ENCODE measurements around the gene SEH1L. TPM values are rescaled to one million over a fixed set of nuclear protein-coding genes. Genes with fewer than 3 reads are reported as not detected.
A peak's percentile ranks its signal among the peaks of the same experiment; 100 is the strongest.
"Not testable (repeated sequence)": the region's sequence is repeated elsewhere in the genome, so short reads cannot be mapped to it uniquely, and the experiment has no call there.

The SEH1L gene
- total RNA-seq, 1 donor from 2014 or later = 115 TPM

GRCh38 chr18:12990967-12991820, 43.4 kb downstream of the SEH1L start, which contains the start of gene CEP192:
TSS of gene CEP192 (plus strand) at chr18:12991362. CDS start at chr18:12999425, 8,063 bp downstream.
- Mint-ChIP-seq H3K4me1 (ENCODE audit: low read depth) (peaks cover 31% of the 10 kb centered on the region), H3K27ac (peak within 1 kb of the TSS; percentile 98), H3K4me3 (ENCODE audit: low read depth) (peak within 1 kb of the TSS; percentile 97), H3K27me3 (ENCODE audit: low read depth) (no peaks in the 10 kb centered on the region), H3K36me3 (ENCODE audit: low read depth) (peaks cover 16% of the 10 kb centered on the region), H3K9me3 (no peaks in the 10 kb centered on the region)
- peak; percentile 98 for DNase-seq (ENCODE audit: low spot score)
- intact Hi-C loops (cut with micrococcal nuclease) = loop anchor here (1.0 to 5.0 kb wide), 4 partner anchors 43 to 614 kb away; partner anchors contain the start of genes AFG3L2, CEP76, PSMG2 and SEH1L

- Mint-ChIP-seq H3K4me1 (ENCODE audit: low read depth) (peaks cover 31% of the 10 kb centered on the region), H3K27ac (peak overlapping the region; percentile 98), H3K27me3 (ENCODE audit: low read depth) (no peaks in the 10 kb centered on the region), H3K9me3 (no peaks in the 10 kb centered on the region), H3K4me3 (ENCODE audit: low read depth) (peak overlapping the region; percentile 97), H3K36me3 (ENCODE audit: low read depth) (peaks cover 14% of the 10 kb centered on the region)
- no peak for DNase-seq (ENCODE audit: low spot score)
- intact Hi-C loops (cut with micrococcal nuclease) = loop anchor here (1.0 to 5.0 kb wide), 4 partner anchors 43 to 614 kb away; partner anchors contain the start of genes AFG3L2, CEP76, PSMG2 and SEH1L
Measured at GRCh38 chr18:12991821-12992179, 44.0 kb downstream of the SEH1L start.

GRCh38 chr18:12993439-12993838, 45.6 kb downstream of the SEH1L start:
- intact Hi-C loops (cut with micrococcal nuclease) = loop anchor here (5.0 kb wide), 1 partner anchor 59 kb away; no protein-coding TSS in a partner anchor
- no peaks in the 10 kb centered on the region for H3K27me3 Mint-ChIP-seq (ENCODE audit: low read depth)
- no peaks in the 10 kb centered on the region for H3K9me3 Mint-ChIP-seq
- no peak overlapping the region for H3K27ac Mint-ChIP-seq
- H3K4me1 Mint-ChIP-seq (ENCODE audit: low read depth) = peaks cover 37% of the 10 kb centered on the region
- no peak overlapping the region for H3K4me3 Mint-ChIP-seq (ENCODE audit: low read depth)
- no peak for DNase-seq (ENCODE audit: low spot score)
- peaks cover 11% of the 10 kb centered on the region for H3K36me3 Mint-ChIP-seq (ENCODE audit: low read depth)

GRCh38 chr18:12995424-12995823, 47.6 kb downstream of the SEH1L start:
- Mint-ChIP-seq H3K27me3 (ENCODE audit: low read depth) (no peaks in the 10 kb centered on the region), H3K4me1 (ENCODE audit: low read depth) (peaks cover 34% of the 10 kb centered on the region), H3K27ac (no peak overlapping the region), H3K4me3 (ENCODE audit: low read depth) (no peak overlapping the region), H3K36me3 (ENCODE audit: low read depth) (peaks cover 25% of the 10 kb centered on the region), H3K9me3 (no peaks in the 10 kb centered on the region)
- intact Hi-C loops (cut with micrococcal nuclease) = no loop called here
- no peak for DNase-seq (ENCODE audit: low spot score)

GRCh38 chr18:12995952-12996477, 48.2 kb downstream of the SEH1L start:
- no peak for DNase-seq (ENCODE audit: low spot score)
- H3K9me3 Mint-ChIP-seq = no peaks in the 10 kb centered on the region
- peaks cover 27% of the 10 kb centered on the region for H3K36me3 Mint-ChIP-seq (ENCODE audit: low read depth)
- H3K4me1 Mint-ChIP-seq (ENCODE audit: low read depth) = peaks cover 33% of the 10 kb centered on the region
- intact Hi-C loops (cut with micrococcal nuclease) = no loop called here
- H3K4me3 Mint-ChIP-seq (ENCODE audit: low read depth) = no peak overlapping the region
- H3K27ac Mint-ChIP-seq = no peak overlapping the region
- no peaks in the 10 kb centered on the region for H3K27me3 Mint-ChIP-seq (ENCODE audit: low read depth)

- H3K9me3 Mint-ChIP-seq = no peaks in the 10 kb centered on the region
- intact Hi-C loops (cut with micrococcal nuclease) = no loop called here
- no peak overlapping the region for H3K27ac Mint-ChIP-seq
- peaks cover 33% of the 10 kb centered on the region for H3K4me1 Mint-ChIP-seq (ENCODE audit: low read depth)
- H3K36me3 Mint-ChIP-seq (ENCODE audit: low read depth) = peaks cover 24% of the 10 kb centered on the region
- no peak for DNase-seq (ENCODE audit: low spot score)
- H3K27me3 Mint-ChIP-seq (ENCODE audit: low read depth) = no peaks in the 10 kb centered on the region
- H3K4me3 Mint-ChIP-seq (ENCODE audit: low read depth) = no peak overlapping the region
Measured at GRCh38 chr18:12996661-12997292, 49.0 kb downstream of the SEH1L start.

- H3K9me3 Mint-ChIP-seq; H3K27me3 Mint-ChIP-seq (ENCODE audit: low read depth); H3K4me3 Mint-ChIP-seq (ENCODE audit: low read depth); intact Hi-C loops (cut with micrococcal nuclease); H3K27ac Mint-ChIP-seq; DNase-seq (ENCODE audit: low spot score): not testable (repeated sequence)
- Mint-ChIP-seq H3K36me3 (ENCODE audit: low read depth) (peaks cover 21% of the 10 kb centered on the region), H3K4me1 (ENCODE audit: low read depth) (peaks cover 29% of the 10 kb centered on the region)
Measured at GRCh38 chr18:12997330-12997729, 49.5 kb downstream of the SEH1L start.

GRCh38 chr18:12998332-12999060, 50.7 kb downstream of the SEH1L start:
- Mint-ChIP-seq H3K4me1 (ENCODE audit: low read depth) (peaks cover 21% of the 10 kb centered on the region), H3K4me3 (ENCODE audit: low read depth) (peak overlapping the region; percentile 28), H3K9me3 (no peaks in the 10 kb centered on the region), H3K27ac (peak overlapping the region; percentile 72), H3K36me3 (ENCODE audit: low read depth) (peaks cover 16% of the 10 kb centered on the region), H3K27me3 (ENCODE audit: low read depth) (no peaks in the 10 kb centered on the region)
- DNase-seq (ENCODE audit: low spot score) = no peak
- intact Hi-C loops (cut with micrococcal nuclease) = no loop called here

- Mint-ChIP-seq H3K27me3 (ENCODE audit: low read depth) (no peaks in the 10 kb centered on the region), H3K4me1 (ENCODE audit: low read depth) (peaks cover 30% of the 10 kb centered on the region), H3K9me3 (no peaks in the 10 kb centered on the region), H3K4me3 (ENCODE audit: low read depth) (no peak overlapping the region), H3K27ac (no peak overlapping the region), H3K36me3 (ENCODE audit: low read depth) (peaks cover 31% of the 10 kb centered on the region)
- intact Hi-C loops (cut with micrococcal nuclease) = loop anchor here (5.0 to 10.0 kb wide), 2 partner anchors 151 to 174 kb away; no protein-coding TSS in a partner anchor
- no peak for DNase-seq (ENCODE audit: low spot score)
Measured at GRCh38 chr18:13003466-13003896, 55.7 kb downstream of the SEH1L start.

- peaks cover 24% of the 10 kb centered on the region for H3K4me1 Mint-ChIP-seq (ENCODE audit: low read depth)
- intact Hi-C loops (cut with micrococcal nuclease) = loop anchor here (2.0 to 10.0 kb wide), 3 partner anchors 14 to 173 kb away; no protein-coding TSS in a partner anchor
- no peaks in the 10 kb centered on the region for H3K9me3 Mint-ChIP-seq
- no peak for DNase-seq (ENCODE audit: low spot score)
- H3K4me3 Mint-ChIP-seq (ENCODE audit: low read depth) = no peak overlapping the region
- H3K27me3 Mint-ChIP-seq (ENCODE audit: low read depth) = no peaks in the 10 kb centered on the region
- peaks cover 35% of the 10 kb centered on the region for H3K36me3 Mint-ChIP-seq (ENCODE audit: low read depth)
- no peak overlapping the region for H3K27ac Mint-ChIP-seq
Measured at GRCh38 chr18:13004396-13004795, 56.6 kb downstream of the SEH1L start.

GRCh38 chr18:13005289-13005688, 57.5 kb downstream of the SEH1L start:
- Mint-ChIP-seq H3K9me3 (no peaks in the 10 kb centered on the region), H3K4me1 (ENCODE audit: low read depth) (peaks cover 17% of the 10 kb centered on the region), H3K36me3 (ENCODE audit: low read depth) (peaks cover 33% of the 10 kb centered on the region), H3K4me3 (ENCODE audit: low read depth) (no peak overlapping the region), H3K27ac (no peak overlapping the region), H3K27me3 (ENCODE audit: low read depth) (no peaks in the 10 kb centered on the region)
- intact Hi-C loops (cut with micrococcal nuclease) = loop anchor here (2.0 to 10.0 kb wide), 2 partner anchors 14 to 150 kb away; no protein-coding TSS in a partner anchor
- no peak for DNase-seq (ENCODE audit: low spot score)

Measured in activated T-helper 2 cell treated with anti-CD3 and anti-CD28 coated beads, Interferon-gamma antibody, Interleukin-2, Interleukin-4, amounts not matched to agents 10 μg/mL and 5 μg/mL and 100 μg/mL, durations not matched to agents 14 hours and 24 hours and 36 hours (primary cell).